HG03460 (cell line): ENCODE data around the gene DNM1L.

Source experiments
- ATAC-seq: cut with Tn5 transposase; IDR thresholded peaks from one replicate; pipeline ENCODE4 v1.9.1; 2021; ENCODE audit not compliant: unreplicated experiment

The DNM1L gene

DNA sequence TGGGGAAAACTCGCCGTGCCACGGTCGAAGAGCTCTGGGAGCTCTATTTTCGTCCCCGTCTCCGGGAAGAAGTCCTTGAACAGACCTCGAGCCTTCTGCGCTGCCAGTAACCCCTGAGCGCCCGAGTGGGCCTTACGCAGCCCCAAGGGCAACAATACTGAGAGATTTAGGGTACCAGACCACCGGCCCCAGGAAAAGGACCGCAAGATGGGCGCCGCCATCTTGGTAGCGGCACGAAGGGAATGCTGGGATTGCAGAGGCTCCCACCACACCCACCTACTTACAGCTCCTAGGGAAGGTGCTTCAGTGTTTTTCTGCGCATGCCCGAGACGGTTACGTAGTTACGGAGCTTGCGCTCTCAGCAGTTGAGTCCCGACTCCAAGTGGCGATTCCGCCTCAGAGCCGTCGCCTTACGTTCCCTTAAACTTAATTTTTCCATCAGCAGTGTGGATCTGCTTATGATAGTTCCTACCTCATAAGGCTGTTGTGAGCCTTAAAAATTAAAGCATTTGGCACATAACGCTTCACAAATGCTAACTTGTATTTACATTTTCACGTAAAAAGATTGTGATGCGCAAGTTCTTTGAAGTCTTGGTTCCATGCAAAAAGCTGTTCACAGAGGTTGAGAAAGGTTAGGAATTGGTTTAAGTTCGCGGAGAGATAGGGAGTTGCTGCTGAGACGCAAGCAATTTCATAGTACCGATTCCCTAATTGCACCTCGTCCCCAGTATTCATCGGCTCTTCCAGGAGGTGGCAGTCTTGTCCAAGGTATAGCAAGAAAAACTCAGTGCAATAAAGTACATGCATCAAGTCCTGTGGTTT is 76.8 kb downstream of the DNM1L start, which contains the start of gene YARS2:
Gene YARS2, minus strand, starts transcription at position 244 of the 822 bp plus-strand sequence. Its CDS starts 23 bp downstream, at position 221.
- ATAC-seq, result peak; percentile 91

DNA sequence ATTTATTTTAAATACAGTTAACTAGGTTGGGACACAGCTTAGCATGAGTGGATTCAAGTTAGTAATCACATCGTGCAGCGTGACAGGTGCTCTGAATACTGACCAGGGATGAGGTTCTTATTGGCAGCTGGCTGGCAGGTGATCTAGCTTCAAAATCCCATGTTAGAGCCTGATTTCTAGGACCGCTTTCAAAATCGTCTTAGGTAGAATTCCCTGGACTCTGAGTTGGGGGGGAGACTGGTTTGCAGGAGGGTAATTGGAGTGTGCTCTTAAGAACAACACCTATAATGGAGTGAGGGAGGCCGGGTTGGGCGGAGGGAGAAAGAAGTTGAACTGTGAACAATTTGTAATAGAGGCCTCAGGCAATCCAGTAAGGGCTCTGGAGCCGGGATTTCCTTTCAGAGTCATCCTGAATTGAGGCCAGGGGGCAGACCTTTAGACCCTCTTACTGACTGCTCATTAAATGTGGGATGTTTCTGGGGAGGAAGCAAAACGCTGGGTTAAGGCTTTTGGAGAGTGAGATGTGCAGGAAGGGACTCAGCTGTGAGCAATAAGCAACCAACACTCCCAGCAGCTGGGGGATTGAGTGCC is 77.5 kb downstream of the DNM1L start:
- ATAC-seq, result no peak

DNA sequence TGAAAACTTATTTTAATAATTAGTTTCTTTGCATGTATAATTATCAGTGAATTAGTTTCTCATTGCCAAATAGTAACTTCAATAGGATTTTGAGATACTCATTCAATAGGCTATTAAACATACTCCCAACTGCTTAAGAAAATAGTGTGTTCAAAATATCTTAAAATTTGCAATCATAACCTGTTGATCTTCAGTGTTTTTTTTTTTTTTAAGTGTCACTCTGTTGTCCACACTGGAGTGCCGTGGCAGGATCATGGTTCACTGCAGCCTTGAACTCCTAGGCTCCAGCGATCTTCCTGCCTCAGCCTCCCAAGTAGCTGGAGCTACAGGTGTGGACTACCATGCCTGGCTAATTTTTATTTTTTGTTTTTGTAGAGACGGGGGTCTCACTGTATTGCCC is 78.1 kb downstream of the DNM1L start:
- no peak for ATAC-seq

- no peak for ATAC-seq
These were observed 82.6 kb downstream of the DNM1L start for GRCh38 chr12:32761716-32762115.

DNA sequence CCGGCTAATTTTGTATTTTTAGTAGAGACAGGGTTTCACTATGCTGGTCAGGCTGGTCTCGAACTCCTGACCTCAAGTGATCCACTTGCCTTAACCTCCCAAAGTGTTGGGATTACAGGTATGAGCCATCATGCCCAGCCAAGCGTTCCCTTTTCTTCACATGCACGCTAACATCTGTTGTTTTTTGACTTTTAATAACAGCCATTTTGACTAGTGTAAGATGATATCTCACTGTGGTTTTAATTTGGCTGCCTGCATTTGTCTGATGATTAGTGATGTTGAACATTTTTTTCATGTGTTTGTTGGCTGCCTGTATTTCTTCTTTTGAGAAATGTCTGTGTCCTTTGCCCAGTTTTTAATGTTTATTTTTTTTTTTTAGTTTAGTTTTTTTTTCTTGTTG is 86.8 kb downstream of the DNM1L start:
- ATAC-seq, result no peak

GRCh38 chr12:32768518-32768917 is 89.4 kb downstream of the DNM1L start:
- no peak for ATAC-seq

- no peak for ATAC-seq
These were observed 91.0 kb downstream of the DNM1L start for GRCh38 chr12:32770141-32770540.

GRCh38 chr12:32773691-32774090 is 94.6 kb downstream of the DNM1L start:
- ATAC-seq, result no peak

GRCh38 chr12:32776258-32776657 is 97.2 kb downstream of the DNM1L start:
- no peak for ATAC-seq

- no peak for ATAC-seq
These were observed 98.1 kb downstream of the DNM1L start for GRCh38 chr12:32777159-32777558.

DNA sequence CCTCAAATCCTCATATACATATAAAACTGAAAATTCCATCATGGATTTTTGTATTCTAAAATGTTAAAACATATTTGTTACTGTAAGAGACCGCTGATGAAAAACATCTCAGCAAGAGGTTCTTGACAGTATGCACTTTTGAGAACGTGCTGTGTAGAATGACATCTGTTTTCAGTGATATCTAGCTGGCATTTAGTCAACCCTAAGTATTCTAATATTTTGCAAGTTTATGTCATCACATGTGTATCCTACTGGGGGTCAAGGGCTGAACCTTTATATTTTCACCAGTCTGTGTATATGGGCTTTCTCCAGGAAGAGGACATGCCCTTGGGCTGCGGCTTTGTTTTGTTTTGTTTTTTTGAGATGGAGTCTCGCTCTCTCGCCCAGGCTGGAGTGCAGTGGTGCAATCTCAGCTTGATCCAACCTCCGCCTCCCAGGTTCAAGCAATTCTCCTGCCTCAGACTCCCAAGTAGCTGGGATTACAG is 98.6 kb downstream of the DNM1L start:
- no peak for ATAC-seq

- no peak for ATAC-seq
These were observed 101.0 kb downstream of the DNM1L start for GRCh38 chr12:32780071-32780470.

DNA sequence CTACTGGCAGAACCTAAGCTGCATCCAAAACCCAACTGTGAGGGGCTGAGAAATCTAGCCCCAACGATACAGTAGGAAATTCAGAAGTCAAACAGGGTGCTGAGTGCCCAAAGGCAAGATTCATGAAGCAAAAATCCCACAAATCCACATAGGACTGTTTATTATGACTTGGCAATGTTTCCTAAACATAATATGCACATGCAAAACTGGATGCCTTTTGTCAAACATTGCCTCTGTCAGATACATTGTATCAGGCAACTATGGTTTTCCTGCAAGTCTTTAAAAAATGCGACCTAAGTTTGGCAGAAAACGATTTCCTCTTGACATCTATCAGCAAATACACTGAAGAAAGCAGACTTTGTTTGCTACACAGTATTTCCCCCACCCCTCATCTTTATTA is 103.9 kb downstream of the DNM1L start:
- ATAC-seq, result no peak

GRCh38 chr12:32785557-32785956 is 106.5 kb downstream of the DNM1L start:
- ATAC-seq, result no peak

GRCh38 chr12:32788405-32788804 is 109.3 kb downstream of the DNM1L start:
- ATAC-seq, result no peak

DNA sequence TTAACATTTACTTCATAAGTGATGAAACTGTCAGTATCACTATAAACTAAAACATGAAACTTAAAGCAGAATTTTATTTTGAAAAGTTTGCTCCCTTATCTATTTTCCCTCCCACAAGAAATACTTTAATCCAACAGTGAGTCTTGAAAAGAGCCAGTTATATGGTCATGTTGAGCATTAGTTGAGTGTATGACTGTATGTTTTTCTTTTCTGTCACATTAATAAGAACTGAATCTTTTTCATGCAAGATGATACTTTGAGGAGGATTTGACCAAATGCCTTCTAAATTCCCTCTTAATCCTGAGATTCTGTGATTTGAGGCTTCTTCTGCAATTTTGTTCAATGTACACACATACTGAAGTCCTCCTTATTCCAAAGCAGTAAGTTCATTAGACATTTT is 110.3 kb downstream of the DNM1L start:
- ATAC-seq, result no peak

DNA sequence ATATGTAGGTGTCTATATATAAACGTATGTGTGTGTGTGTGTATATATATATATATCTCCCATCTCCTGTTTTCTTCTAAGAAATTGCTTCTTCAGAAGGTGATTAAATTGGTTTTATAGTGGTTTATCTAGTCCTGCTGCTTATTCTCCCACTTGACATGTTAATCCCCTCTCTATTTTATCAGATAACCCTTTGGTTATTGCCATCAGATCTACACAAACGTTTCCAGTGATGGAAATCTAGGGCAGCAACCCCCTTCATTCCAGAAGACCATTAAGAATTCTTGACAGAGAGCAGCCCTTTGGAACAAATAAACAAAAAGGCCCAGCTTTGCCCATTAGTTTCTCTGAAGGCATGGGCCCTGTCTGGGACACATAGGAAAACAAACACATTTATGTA is 110.8 kb downstream of the DNM1L start:
- no peak for ATAC-seq

DNA sequence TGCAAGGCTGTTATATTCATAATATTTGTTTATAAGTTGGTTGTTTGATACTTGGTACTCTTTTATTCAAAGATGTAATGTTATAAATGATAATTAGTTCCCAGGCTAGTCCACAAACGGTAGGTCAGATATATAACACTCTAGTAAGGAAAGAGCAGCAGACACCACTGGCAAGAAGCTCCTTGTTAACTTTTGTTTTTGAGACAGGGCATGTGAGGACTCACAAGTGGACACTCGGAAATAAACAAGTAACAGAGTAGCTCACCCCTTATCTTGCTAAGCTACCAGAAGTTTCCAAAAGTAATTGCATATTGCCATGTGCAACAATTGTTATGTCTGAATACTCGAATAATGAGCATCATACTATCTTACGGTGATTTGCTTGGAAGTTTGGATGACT is 115.2 kb downstream of the DNM1L start:
- ATAC-seq, result no peak
